Peyer's patch (tissue), 4 donors: ENCODE data around the gene SERGEF.

Source experiments
- CTCF ChIP-seq, 6 experiments: fragments of 450-650 bp in 4 of 6; fragments of 200-600 bp in 2 of 6; sonication (generic) in 1 of 6; IDR thresholded peaks; one replicate each; pipeline ENCODE4 v1.5.1; 2017 to 2019; ENCODE audit warnings: antibody characterized with exemption in 6 of 6, mild to moderate bottlenecking in 3 of 6, moderate library complexity in 1 of 6
- POLR2A ChIP-seq, 2 donors: fragments of 450-650 bp; IDR thresholded peaks; one replicate each; pipeline ENCODE4 v1.5.1; 2017; ENCODE audit warnings: antibody characterized with exemption in 2 of 2, mild to moderate bottlenecking in 2 of 2, moderate library complexity in 2 of 2

GRCh38 chr11:17793642-17794170 is 219.1 kb downstream of the SERGEF start:
- no peak for TF ChIP-seq CTCF (IDR thresholded peaks at IDR 0.05)
- TF ChIP-seq POLR2A (IDR thresholded peaks at IDR 0.05): no peak
